ENCODE measurements around the gene RIMBP2.

RIMBP2 gene

GRCh38 chr12:130425698-130426245, 290.3 kb downstream of the RIMBP2 start:
- Histone ChIP-seq H3K4me1 (ENCODE audit: control insufficient read depth, insufficient read depth, low read length) (no peaks in the 10 kb centered on the region), H3K9ac (ENCODE audit: low read length) (no peak overlapping the region), H3K36me3 (ENCODE audit: control insufficient read depth, insufficient read depth, low read length, severe bottlenecking) (no peaks in the 10 kb centered on the region), H3K9me3 (ENCODE audit: control insufficient read depth, low read length) (no peaks in the 10 kb centered on the region), H3K27me3 (replicated peaks; ENCODE audit: control insufficient read depth, insufficient read depth, low read length) (no peaks in the 10 kb centered on the region), H3K4me3 (ENCODE audit: low read length) (no peak overlapping the region)
- no peak for DNase-seq (ENCODE audit: low read depth)

GRCh38 chr12:130424858-130425697, 291.0 kb downstream of the RIMBP2 start:
- H3K27me3 ChIP-seq (replicated peaks; ENCODE audit: control insufficient read depth, insufficient read depth, low read length): no peaks in the 10 kb centered on the region
- H3K9me3 ChIP-seq (ENCODE audit: control insufficient read depth, low read length): no peaks in the 10 kb centered on the region
- no peak for DNase-seq (ENCODE audit: low read depth)

GRCh38 chr12:130423991-130424857, 291.9 kb downstream of the RIMBP2 start:
- Histone ChIP-seq H3K9me3 (ENCODE audit: control insufficient read depth, low read length) (no peaks in the 10 kb centered on the region), H3K4me1 (ENCODE audit: control insufficient read depth, insufficient read depth, low read length) (no peaks in the 10 kb centered on the region), H3K4me3 (ENCODE audit: low read length) (no peak overlapping the region), H3K9ac (ENCODE audit: low read length) (no peak overlapping the region), H3K27me3 (replicated peaks; ENCODE audit: control insufficient read depth, insufficient read depth, low read length) (no peaks in the 10 kb centered on the region), H3K36me3 (ENCODE audit: control insufficient read depth, insufficient read depth, low read length, severe bottlenecking) (no peaks in the 10 kb centered on the region)
- DNase-seq (ENCODE audit: low read depth): no peak

More at GRCh38 chr12:130424858-130425697, 291.0 kb downstream of the RIMBP2 start:
- Histone ChIP-seq H3K36me3 (ENCODE audit: control insufficient read depth, insufficient read depth, low read length, severe bottlenecking) (no peaks in the 10 kb centered on the region), H3K9ac (ENCODE audit: low read length) (no peak overlapping the region), H3K4me1 (ENCODE audit: control insufficient read depth, insufficient read depth, low read length) (no peaks in the 10 kb centered on the region), H3K4me3 (ENCODE audit: low read length) (no peak overlapping the region)

GRCh38 chr12:130423136-130423535, 293.0 kb downstream of the RIMBP2 start:
- Histone ChIP-seq H3K9me3 (ENCODE audit: control insufficient read depth, low read length) (no peaks in the 10 kb centered on the region), H3K27me3 (replicated peaks; ENCODE audit: control insufficient read depth, insufficient read depth, low read length) (no peaks in the 10 kb centered on the region), H3K36me3 (ENCODE audit: control insufficient read depth, insufficient read depth, low read length, severe bottlenecking) (no peaks in the 10 kb centered on the region), H3K4me1 (ENCODE audit: control insufficient read depth, insufficient read depth, low read length) (no peaks in the 10 kb centered on the region), H3K9ac (ENCODE audit: low read length) (no peak overlapping the region), H3K4me3 (ENCODE audit: low read length) (no peak overlapping the region)
- no peak for DNase-seq (ENCODE audit: low read depth)

- Histone ChIP-seq H3K4me3 (ENCODE audit: low read length) (no peak overlapping the region), H3K36me3 (ENCODE audit: control insufficient read depth, insufficient read depth, low read length, severe bottlenecking) (no peaks in the 10 kb centered on the region), H3K27me3 (replicated peaks; ENCODE audit: control insufficient read depth, insufficient read depth, low read length) (no peaks in the 10 kb centered on the region), H3K9me3 (ENCODE audit: control insufficient read depth, low read length) (no peaks in the 10 kb centered on the region), H3K9ac (ENCODE audit: low read length) (no peak overlapping the region), H3K4me1 (ENCODE audit: control insufficient read depth, insufficient read depth, low read length) (no peaks in the 10 kb centered on the region)
- DNase-seq (ENCODE audit: low read depth): no peak
Measured at GRCh38 chr12:130422676-130423075, 293.4 kb downstream of the RIMBP2 start.

- H3K9me3 ChIP-seq (ENCODE audit: control insufficient read depth, low read length): no peaks in the 10 kb centered on the region
- H3K4me1 ChIP-seq (ENCODE audit: control insufficient read depth, insufficient read depth, low read length): no peaks in the 10 kb centered on the region
- no peaks in the 10 kb centered on the region for H3K27me3 ChIP-seq (replicated peaks; ENCODE audit: control insufficient read depth, insufficient read depth, low read length)
- DNase-seq (ENCODE audit: low read depth): no peak
- no peak overlapping the region for H3K9ac ChIP-seq (ENCODE audit: low read length)
- no peaks in the 10 kb centered on the region for H3K36me3 ChIP-seq (ENCODE audit: control insufficient read depth, insufficient read depth, low read length, severe bottlenecking)
- H3K4me3 ChIP-seq (ENCODE audit: low read length): no peak overlapping the region
Measured at GRCh38 chr12:130421896-130422295, 294.2 kb downstream of the RIMBP2 start.

GRCh38 chr12:130420071-130420470, 296.0 kb downstream of the RIMBP2 start:
- DNase-seq (ENCODE audit: low read depth): no peak
- Histone ChIP-seq H3K9me3 (ENCODE audit: control insufficient read depth, low read length) (no peaks in the 10 kb centered on the region), H3K36me3 (ENCODE audit: control insufficient read depth, insufficient read depth, low read length, severe bottlenecking) (no peaks in the 10 kb centered on the region), H3K27me3 (replicated peaks; ENCODE audit: control insufficient read depth, insufficient read depth, low read length) (peaks cover 2% of the 10 kb centered on the region), H3K4me3 (ENCODE audit: low read length) (no peak overlapping the region), H3K9ac (ENCODE audit: low read length) (no peak overlapping the region), H3K4me1 (ENCODE audit: control insufficient read depth, insufficient read depth, low read length) (no peaks in the 10 kb centered on the region)

GRCh38 chr12:130419116-130419515, 297.0 kb downstream of the RIMBP2 start:
- Histone ChIP-seq H3K36me3 (ENCODE audit: control insufficient read depth, insufficient read depth, low read length, severe bottlenecking) (no peaks in the 10 kb centered on the region), H3K27me3 (replicated peaks; ENCODE audit: control insufficient read depth, insufficient read depth, low read length) (peaks cover 2% of the 10 kb centered on the region), H3K4me1 (ENCODE audit: control insufficient read depth, insufficient read depth, low read length) (no peaks in the 10 kb centered on the region), H3K4me3 (ENCODE audit: low read length) (no peak overlapping the region), H3K9me3 (ENCODE audit: control insufficient read depth, low read length) (no peaks in the 10 kb centered on the region), H3K9ac (ENCODE audit: low read length) (no peak overlapping the region)
- DNase-seq (ENCODE audit: low read depth): no peak

GRCh38 chr12:130418251-130418650, 297.8 kb downstream of the RIMBP2 start:
- no peak for DNase-seq (ENCODE audit: low read depth)

GRCh38 chr12:130414381-130414780, 301.7 kb downstream of the RIMBP2 start:
- no peak for DNase-seq (ENCODE audit: low read depth)
- no peak overlapping the region for H3K4me3 ChIP-seq (ENCODE audit: low read length)
- H3K27me3 ChIP-seq (replicated peaks; ENCODE audit: control insufficient read depth, insufficient read depth, low read length): peaks cover 2% of the 10 kb centered on the region
- no peak overlapping the region for H3K9ac ChIP-seq (ENCODE audit: low read length)
- no peaks in the 10 kb centered on the region for H3K36me3 ChIP-seq (ENCODE audit: control insufficient read depth, insufficient read depth, low read length, severe bottlenecking)
- H3K4me1 ChIP-seq (ENCODE audit: control insufficient read depth, insufficient read depth, low read length): no peaks in the 10 kb centered on the region
- H3K9me3 ChIP-seq (ENCODE audit: control insufficient read depth, low read length): no peaks in the 10 kb centered on the region

More at GRCh38 chr12:130418251-130418650, 297.8 kb downstream of the RIMBP2 start:
- no peak overlapping the region for H3K9ac ChIP-seq (ENCODE audit: low read length)
- peaks cover 2% of the 10 kb centered on the region for H3K27me3 ChIP-seq (replicated peaks; ENCODE audit: control insufficient read depth, insufficient read depth, low read length)
- no peaks in the 10 kb centered on the region for H3K9me3 ChIP-seq (ENCODE audit: control insufficient read depth, low read length)
- no peaks in the 10 kb centered on the region for H3K4me1 ChIP-seq (ENCODE audit: control insufficient read depth, insufficient read depth, low read length)
- no peaks in the 10 kb centered on the region for H3K36me3 ChIP-seq (ENCODE audit: control insufficient read depth, insufficient read depth, low read length, severe bottlenecking)
- no peak overlapping the region for H3K4me3 ChIP-seq (ENCODE audit: low read length)

- no peak for DNase-seq (ENCODE audit: low read depth)
- peaks cover 2% of the 10 kb centered on the region for H3K27me3 ChIP-seq (replicated peaks; ENCODE audit: control insufficient read depth, insufficient read depth, low read length)
Measured at GRCh38 chr12:130413909-130414308, 302.2 kb downstream of the RIMBP2 start.

More at GRCh38 chr12:130413909-130414308, 302.2 kb downstream of the RIMBP2 start:
- Histone ChIP-seq H3K9ac (ENCODE audit: low read length) (no peak overlapping the region), H3K4me3 (ENCODE audit: low read length) (no peak overlapping the region), H3K4me1 (ENCODE audit: control insufficient read depth, insufficient read depth, low read length) (no peaks in the 10 kb centered on the region), H3K36me3 (ENCODE audit: control insufficient read depth, insufficient read depth, low read length, severe bottlenecking) (no peaks in the 10 kb centered on the region), H3K9me3 (ENCODE audit: control insufficient read depth, low read length) (no peaks in the 10 kb centered on the region)

All from adipocyte (in vitro differentiated cells).